HPDE6-E6E7 (cell line): Measurements from ENCODE around the gene VWA5B1.

Experiments used
- DNase-seq: peaks from one replicate; pipeline ENCODE4 v3.0.0; 2011; ENCODE audit warnings: missing footprints; ENCODE audit errors: extremely low spot score

VWA5B1 gene

DNA sequence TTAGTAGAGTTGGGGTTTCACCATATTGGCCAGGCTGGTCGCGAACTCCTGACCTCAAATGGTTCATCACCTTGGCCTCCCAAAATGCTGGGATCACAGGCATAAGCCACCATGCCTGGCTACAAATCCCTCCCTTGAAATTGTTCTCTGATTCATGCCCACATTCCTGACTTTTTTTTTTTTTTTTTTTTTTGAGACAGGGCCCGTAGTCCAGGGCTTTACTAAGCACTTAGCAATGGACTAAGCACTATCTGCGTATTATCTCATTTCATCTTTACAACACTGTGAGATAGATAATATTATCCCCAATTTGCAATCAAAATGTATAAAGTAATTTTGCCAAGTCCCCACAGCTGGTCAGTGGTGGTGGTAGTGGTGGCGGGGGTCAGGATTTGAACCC lies 58.9 kb downstream of the VWA5B1 start:
- DNase-seq, result no peak

DNA sequence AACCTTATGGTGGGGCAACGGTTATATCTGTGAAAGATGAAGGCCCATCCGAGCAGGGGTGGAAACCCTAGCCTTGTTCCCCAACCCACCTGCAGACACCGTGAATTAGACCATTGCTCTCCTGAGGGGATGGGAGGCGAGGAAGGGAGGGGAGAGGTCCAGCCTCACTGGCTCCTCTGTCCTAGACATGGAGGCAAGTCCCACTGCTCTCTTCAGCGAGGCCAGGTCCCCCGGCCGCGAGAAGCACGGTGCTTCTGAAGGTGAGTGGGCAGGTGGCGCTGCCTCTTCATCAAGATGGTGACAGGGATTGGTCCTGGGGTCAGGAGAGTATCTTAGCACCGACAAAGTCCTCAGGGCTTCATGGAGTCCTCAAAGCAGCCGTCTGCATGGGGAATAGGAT lies 59.3 kb downstream of the VWA5B1 start:
- no peak for DNase-seq

DNA sequence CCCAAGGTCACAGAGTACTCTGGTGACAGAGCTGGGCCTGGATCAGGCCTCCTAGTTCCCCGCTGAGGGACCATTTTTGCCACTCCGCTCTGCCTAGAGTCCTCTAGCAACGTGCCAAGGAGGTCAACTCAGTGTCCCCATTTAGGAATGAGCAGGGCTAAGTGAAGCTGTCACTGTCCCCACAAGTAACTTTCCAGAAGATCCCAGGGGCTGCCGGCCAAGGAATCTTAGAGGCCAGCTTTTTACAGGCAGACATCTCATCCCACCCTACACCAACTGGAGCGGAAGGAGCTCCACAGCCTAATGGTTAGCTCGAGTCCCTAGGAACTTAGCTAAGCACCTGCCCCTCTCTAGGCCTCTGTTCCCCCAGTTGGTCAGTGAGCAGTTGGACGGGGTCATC lies 59.7 kb downstream of the VWA5B1 start:
- no peak for DNase-seq

DNA sequence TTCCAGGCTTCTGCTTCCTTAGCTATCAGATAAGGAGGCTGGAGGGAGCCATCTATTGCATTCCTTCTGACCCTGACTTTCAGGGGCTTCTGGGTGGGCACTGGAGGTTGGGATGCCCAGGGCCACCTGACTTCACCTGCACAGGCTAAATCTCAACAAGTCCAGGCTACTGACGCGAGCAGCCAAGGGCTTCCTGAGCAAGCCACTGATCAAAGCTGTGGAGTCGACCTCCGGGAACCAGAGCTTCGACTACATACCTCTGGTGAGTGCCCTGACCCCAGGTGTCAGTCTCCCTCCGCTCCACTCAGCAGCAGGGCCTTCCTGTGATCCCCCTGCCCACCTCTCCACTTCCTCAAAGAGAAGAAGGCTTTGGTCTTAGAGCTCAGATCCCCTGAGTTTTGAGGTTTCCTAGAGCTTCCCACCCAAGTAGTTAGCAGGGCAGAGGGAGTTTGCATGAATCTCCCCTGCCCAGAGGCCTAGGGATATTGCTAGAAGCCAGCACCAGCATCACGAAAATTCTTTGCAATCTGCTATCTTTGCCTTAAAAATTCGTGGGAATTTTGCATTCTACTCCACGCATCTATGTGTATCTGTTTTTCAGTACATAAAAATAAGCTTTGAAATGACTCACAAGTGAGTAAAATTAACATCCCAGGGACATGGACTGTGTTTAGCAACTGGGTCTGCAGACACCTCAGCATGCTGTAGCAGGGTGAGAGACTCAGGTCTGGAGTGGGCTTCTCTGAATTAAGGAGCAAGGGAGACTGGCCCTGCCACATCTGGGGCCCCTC lies 61.4 kb downstream of the VWA5B1 start:
- DNase-seq, result no peak

DNA sequence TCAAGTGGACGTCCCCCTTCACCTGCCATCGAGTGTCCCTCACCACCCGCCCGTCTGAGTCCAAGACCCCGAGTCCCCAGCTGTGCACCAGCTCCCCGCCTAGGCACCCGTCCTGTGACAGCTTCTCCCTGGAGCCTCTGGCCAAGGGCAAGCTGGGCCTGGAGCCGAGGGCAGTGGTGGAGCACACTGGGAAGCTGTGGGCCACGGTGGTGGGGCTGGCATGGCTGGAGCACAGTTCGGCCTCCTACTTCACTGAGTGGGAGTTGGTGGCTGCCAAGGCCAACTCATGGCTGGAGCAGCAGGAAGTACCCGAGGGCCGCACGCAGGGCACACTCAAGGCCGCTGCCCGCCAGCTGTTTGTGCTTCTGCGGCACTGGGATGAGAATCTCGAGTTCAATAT lies 63.2 kb downstream of the VWA5B1 start:
- DNase-seq, result no peak

DNA sequence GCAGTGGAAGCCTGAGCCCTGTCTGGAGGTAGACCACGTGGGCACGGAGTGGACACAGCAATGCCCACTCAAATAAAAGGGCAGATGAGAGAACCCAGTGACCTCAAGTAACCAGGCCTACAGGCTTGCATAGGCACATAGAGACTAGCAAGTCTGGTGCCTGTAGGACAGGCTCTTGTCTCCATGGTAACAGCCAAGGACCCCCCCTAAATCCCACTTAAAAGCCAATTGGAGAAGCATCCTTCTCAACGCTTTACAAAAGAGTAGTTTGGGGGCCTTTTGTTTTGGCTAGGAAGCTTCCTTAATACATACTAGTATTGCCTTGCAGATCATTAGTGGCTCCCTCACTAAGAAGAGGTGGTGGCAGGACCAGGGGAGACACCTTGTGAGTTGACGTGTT lies 63.9 kb downstream of the VWA5B1 start:
- no peak for DNase-seq

DNA sequence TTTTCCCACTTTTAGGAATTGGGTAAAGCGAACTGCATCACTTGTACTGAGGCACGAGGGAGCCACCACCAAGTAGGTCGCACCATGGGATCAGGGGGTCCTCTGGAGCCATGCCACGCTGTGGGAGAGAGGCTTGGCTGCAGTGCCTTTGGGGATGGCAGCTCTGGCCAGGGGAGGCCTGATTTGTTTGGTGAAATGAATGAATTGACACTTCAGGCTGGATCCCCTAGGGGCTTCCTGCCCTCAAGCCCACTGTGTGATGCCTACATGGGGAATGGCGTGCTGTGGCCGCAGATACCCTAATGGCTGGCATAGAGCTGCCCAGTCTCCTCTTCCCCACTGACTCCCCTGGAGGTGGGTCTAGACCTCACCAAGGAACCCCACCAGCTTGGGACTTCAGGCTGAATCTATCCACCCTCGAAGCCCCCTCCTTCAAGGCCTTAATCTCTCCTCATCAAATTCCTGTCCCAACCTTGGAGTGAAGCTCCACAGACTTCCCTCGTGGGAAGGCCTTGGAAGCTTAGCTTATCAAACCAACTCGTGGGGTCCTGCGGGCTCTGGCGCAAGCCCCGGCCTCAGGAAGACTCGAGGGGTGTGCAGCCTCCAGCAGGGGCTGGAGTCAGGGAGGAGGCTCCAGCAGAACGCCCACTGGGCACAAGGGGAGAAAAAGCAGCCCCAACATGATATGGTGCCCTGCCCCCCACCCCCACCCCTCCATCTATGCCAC lies 64.6 kb downstream of the VWA5B1 start:
- DNase-seq, result no peak

DNA sequence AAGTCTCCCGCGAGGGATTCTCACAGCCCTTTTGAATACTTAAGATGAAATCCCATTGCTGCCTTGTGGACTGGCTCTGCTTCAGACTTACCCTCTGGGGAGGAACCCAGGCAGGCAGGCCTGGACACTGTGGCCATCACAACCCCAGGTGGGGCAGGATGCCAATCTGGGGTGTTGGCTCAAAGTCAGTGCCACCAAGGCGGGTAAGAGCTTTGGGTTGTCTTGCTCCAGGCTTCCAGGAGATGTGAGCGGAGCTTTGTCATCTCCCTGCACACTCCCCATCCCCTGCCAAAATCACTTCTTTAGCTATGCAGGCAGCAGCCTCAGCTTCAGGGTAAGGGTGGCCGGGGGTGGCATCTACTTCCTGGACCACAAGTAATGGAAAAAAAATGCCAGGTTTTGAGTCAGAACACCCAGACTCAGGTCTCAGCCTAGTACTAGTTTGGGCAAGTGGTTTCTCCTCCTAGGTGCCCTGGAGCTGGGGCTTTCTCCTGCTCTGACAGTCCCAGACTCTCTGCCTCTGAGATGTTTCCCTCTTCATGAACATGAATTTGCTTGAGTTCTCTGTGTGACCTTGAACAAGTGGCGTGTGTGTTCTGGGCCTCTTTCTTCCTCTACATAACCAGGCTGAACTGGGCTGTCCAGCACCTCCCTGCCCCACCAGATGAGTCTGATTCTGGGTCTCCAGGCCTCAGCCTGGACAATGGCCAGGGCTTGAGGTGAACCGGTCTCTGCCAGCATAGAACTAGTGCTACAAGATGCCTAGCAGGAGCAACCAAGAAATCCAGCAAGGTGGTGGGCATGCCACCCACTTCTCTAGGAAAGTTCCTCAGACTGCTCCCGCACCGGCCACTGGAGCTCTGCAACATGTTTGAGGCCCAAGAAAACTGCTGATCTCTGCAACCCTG lies 65.4 kb downstream of the VWA5B1 start:
- DNase-seq, result peak; percentile 71

DNA sequence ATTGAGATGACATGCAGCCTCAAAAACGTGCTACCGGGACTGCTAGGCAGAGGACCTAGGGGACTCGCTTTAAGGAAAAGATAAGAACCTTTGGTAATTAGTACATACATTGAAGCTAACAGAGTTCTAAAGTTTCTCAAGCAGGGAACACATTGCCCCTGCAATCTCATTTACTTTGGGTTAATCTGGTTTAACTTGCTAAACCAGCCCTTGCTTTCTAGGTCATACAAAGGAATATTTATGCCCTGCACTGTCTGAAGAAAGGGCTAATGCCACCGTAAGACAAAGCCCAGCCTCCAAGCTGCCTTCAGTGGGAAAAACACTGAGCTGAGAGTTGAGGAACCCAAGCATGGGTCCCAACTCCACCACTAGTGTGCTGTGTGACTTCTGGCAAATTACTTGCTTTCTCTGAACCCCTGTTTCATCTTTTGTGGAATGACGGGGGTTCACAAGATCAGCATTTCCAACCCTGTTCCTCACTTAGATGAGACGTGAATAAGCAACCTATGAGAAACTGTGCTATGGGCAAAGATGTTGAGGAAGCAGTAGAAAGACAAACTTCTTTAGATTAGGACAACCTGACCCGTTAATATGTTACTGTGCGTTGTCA lies 66.3 kb downstream of the VWA5B1 start:
- DNase-seq, result no peak

DNA sequence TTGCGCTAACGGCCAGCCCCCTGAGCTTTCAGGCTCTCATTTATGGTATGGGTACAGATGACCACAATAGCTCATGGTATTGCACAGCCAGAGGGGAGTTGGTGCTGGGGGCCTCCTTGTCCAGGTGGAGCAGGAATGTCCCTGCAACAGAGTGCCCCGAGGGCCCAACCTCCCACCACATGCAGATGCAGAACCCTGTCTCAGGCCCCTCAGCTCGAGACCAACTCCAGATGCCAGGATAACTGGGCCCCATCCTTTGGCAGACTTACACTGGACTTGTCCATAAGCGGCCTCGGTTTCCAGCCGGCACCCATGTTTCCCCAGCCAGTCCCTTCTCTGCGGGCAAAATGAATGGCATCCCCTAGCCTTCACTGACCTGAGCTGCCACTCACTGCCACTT lies 67.1 kb downstream of the VWA5B1 start:
- no peak for DNase-seq

DNA sequence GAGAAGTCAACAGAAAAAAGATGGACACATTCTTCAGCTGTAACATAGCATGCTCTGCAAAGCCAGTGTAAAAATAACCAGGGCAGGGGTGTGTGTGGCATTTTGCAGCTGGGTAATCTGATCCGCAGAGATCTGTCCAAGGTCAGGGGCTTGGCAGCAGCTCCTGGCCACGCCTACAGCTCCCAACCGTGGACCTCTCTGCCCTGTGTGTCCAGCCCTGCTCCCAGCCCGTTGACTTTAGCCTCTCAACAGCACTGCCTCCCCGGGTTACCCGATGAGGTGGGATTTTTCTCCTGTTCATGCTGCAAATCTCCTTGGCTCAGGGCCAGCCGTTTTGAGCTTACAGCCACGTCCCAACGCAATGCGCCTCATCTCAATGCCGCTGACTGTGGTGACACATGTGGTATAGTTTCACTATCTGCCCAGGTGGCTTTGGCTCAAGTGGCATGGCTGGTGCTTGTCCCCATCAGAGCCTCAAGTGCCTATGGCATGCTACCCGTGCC lies 68.1 kb downstream of the VWA5B1 start:
- DNase-seq, result no peak

DNA sequence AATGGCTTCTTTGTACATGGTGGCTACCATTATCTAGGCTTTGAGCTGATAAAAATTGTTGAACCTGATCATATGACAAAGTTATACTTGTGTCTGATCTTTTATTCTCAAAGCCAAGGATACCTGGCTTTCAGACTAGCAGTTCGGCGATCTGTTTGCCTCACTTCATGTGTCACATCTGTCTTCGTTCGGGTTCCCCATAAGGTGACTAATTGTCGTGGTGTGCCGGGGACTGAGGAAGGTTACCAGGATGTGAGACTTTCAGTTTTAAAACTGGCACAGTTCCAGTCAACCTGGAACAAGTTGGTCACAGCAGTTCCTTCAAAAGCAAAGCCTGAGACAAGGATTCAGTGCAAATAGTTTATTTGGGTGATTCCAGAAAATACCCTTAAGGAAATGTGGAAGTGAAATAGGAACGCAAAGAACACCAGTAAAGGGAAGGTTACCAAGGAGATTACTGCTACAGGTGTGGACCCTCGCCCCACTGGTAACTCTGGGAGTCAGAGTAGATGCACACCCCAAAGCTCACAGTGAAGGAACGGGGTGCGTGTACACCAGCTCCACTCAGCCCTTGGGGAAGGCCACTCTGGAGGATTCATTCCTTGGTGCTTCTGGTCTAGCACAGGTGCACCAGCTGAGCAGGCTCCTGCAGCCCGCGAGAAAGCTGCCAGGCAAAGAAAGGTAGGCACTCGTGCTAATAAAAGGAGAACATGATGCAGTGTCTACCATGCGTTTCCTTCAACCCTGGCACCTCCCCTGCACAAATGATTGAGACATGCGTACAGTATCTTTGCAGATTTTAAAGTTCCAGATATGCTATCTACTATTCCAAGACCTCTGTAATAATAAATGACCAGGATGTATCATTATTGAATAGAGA lies 69.0 kb downstream of the VWA5B1 start:
- DNase-seq, result no peak

DNA sequence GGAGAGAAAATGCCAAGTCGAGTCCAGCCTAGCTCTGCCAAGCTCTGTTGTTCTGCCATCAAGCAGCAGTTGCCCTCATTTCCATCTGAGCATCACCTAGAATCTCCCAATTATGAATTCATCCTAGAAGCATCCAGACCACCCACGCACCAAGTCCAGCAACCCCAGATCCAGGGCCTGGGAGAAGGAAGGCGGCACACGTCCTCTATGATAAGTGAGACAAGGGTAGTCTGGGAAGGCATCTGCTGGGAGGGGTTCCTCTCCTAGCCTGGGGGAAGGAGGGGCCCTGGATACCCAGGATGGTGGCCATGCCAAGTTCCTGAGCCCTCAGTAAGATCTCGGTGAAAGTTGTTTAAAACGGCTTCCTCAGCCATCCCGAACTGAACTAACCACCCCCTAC lies 70.7 kb downstream of the VWA5B1 start:
- DNase-seq, result no peak

DNA sequence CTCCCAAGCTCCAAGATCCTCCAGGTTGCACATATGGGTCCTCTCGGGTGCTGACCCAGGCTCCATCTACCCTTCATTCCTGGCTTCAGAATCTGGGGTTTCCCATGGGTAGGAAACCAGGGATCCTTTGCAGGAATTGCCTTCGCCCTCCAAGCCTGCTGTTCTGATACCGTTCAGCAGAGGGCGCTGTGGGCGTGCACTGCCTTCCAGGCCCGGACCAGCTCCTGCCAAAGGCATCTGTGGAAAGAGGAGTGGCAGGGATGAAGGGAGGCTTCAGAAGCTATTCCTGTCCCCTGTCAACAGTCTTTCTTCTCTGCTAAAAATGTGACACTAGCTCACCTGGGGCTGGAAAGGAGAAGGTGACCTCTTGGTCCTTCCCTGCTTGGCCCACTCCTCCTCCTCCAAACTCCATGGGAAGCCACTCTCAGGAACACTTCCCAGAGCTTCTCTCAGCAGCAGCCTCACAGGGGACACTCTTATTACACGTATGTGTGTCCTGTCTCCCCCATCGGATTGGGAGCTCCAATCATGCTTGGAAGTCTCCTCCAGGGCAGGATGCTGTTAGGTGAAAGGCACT lies 71.2 kb downstream of the VWA5B1 start:
- no peak for DNase-seq

DNA sequence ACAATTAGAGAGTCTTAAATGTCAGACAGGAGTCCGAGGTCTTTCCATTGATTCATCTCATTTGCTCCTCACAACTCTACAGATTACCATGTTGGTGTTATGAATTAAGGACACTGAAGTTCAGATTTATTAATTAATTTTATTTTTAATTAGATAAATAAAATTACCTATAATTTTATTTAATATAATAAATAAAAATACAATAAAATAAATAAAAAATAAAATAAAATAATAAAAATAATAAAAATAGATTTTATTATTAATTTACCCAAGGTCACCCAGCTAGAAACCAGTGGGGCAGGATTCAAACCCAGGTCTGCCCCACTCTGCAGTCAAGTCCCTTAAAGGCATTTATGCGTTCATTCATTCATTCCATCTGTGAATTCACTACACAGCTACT lies 72.2 kb downstream of the VWA5B1 start:
- no peak for DNase-seq

DNA sequence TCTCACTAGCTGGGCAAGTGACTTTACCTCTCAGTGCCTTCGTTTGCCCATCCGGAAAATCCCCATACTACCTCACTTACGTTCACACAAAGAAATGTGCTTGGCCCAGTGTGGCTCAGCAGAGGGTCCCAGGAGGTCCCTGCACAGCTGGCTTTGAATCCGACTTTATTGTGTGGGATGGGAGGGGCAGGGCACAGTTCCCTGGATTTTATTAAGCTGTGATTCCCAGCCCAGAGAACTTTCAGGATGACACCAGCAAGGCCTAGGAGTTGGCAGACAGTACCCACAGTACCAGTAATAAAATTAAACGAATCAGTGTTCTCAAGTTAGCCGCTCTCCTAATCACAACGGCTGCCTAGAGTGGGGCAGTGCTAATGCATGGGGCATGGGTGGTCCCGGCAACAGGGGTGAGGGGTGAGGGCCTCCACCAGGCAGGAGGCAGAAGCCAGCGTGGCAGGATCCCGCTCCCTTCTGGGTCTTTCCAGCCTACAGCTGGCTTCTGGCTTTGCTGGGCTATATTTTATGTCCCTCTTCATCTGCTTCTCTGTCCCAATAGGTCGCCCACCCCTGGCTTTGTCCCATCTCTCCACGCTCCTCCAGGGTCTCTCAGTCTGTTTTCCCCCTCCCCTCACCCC lies 74.9 kb downstream of the VWA5B1 start:
- no peak for DNase-seq

DNA sequence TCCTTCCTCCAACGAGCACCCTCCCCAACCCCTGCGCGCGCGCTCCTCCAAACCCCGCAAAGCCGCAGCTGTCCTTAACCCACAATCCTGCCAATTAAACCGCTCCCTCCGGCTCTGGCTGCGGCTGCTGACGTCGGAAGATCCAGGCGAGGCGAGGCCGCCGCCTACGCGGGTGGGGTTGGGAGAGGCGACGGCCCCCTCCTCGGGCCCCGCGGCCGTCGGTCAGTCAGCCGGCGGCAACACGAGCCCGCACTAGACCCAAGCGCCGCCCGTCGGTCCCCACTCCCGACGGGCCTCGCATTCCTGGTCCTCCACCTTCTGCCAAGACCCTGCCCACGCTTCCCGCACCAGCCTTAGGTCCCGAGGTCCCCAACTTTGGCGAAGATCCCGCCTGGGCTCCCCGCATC lies 75.4 kb downstream of the VWA5B1 start:
- no peak for DNase-seq

DNA sequence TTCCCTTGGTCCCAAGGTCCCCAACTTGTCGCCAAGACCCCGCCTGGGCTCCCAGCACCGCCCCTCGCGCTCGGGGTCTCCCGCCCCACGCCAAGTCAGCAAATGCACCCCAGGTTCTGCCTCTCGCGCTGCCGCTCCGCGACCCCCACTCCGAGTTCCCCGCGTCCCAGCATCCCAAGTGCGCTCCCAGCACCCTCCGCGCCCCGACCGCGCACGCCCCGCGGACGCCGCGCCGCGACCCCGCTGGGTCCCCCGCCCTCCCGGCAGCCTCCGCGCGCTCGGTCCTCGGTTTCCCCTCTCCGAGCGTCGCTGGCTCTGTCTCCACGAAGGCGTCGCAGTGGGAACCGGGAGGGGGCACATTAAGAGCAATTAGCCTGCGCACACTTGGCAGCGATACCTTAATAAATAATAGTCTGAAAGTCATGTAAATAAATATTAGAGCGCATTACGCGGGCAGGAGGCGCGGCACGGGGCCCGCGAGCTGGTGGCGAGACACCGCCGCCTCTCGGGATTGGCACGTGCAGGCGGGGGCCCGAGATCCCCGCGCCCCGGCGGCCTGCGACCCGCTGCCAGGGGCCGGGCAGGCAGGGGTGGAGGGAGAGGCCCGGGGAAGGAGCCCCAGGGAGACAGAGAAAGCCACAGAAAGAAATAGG lies 75.9 kb downstream of the VWA5B1 start:
- DNase-seq, result no peak

DNA sequence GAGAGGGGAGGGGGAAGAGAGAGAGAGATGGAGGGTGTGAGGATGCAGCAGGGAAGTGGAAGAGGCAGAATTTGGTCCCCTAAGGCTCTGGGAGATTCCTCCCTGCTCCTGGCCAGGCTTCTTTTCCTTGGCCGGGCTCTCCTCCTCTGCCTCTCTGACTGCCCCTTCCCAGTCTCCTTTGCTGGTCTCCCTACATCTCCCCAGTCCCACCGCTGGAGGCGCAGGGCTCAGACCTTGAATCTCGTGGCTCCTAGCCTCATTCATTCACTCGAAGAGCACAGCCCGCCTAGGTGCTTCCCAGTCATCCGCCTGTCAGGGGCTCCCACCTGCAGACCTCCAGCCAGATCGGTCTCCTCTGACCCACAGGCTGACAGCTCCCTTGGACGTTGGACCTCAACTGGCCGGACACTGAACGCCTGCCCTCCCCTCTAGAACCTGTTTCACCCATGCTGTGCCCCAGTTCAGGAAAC lies 76.5 kb downstream of the VWA5B1 start:
- DNase-seq, result peak; percentile 64
